GM19025 (cell line): ENCODE measurements around the gene FASTKD3.
"Not testable (repeated sequence)": the region's sequence is repeated elsewhere in the genome, so short reads cannot be mapped to it uniquely, and the experiment has no call there.

Experiments
- ATAC-seq: cut with Tn5 transposase; IDR thresholded peaks from one replicate; pipeline ENCODE4 v1.9.1; 2021; ENCODE audit warnings: mild to moderate bottlenecking, low read depth, moderate library complexity; ENCODE audit not compliant: unreplicated experiment

The FASTKD3 gene

DNA sequence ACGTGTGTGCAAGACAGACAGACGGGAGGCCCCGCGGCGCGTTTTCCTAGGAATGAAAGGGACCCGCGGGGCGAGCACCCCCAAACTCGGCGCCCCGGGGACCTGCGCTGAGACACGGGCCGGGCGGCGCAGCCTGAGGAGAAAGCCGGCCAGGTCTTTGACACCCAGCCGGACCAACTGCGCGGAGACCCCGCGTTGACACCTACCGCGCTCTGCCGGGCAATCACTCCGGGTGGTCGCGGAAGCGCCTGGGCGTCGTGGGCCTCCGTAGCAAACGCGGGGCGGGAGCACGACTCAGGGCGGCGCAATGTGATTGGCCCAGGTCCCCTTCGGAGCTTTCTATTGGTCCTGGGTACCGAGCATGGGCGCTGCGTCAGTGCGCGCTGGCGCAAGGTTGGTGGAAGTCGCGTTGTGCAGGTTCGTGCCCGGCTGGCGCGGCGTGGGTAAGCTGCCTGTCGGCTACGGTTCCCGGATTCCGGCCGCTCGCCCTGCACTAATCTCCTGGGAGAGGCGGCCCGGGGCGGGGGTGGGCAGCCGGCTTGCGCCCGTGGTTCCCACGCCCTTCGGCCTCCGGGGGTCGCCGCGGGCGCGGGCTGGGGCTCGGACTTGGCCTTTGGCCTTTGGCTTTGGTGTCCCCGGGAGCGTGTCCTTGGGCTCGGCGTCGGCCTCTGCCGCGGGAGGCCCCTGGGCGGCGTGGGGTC, at the start of gene FASTKD3, which contains the start of gene MTRR:
Gene FASTKD3 (minus strand): TSS at position 259 of the 701 bp plus-strand sequence. CDS start 948 bp downstream, outside the sequence.
Gene MTRR (plus strand): TSS at position 376 of the 701 bp plus-strand sequence. CDS start 1,647 bp downstream, outside the sequence.
- peak; percentile 98 for ATAC-seq

DNA sequence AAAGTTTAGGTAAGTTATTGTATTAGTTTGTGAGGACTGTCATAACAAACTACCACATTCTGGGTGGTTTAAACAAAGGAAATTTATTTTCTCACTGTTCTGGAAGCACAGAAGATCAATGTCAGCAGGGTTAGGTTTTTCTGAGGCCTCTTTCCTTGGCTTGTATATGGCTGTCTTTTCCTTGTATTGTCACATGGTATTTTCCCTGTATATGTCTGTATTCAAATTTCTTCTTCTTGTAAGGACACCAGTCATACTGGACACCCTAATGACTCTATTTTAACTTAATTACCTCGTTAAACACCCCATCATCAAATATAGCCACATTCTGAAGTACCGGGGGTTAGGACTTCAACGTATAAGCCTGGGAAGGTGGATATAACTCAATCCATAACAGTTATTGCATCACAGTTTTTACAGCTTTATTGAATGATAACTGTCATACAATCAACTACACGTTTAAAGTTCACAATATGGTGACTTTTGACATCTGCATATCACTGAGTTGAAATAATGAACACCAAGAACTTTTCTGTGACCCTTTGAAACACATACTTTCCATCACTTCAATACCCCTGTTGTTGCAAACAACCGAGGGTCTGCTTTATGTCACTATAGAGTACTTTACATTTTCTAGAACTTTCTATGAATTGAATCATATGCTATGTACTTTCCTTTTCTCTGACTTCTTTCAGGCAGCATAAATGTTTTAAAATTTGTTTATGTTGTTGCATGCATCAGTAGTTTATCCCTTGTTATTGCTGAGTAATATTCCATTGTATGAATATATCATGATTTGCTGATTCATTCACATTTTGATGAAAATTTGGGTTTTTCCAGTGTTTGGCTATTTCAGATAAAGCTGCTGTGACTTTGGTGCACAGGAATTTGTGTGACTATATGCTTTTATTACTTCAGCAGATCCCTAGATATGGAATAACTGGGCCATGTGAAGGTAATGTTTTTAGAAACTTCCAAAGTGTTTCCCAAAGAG, 48.6 kb upstream of the FASTKD3 start:
- no peak for ATAC-seq

GRCh38 chr5:7916171-7916804, 47.5 kb upstream of the FASTKD3 start:
- ATAC-seq: no peak

DNA sequence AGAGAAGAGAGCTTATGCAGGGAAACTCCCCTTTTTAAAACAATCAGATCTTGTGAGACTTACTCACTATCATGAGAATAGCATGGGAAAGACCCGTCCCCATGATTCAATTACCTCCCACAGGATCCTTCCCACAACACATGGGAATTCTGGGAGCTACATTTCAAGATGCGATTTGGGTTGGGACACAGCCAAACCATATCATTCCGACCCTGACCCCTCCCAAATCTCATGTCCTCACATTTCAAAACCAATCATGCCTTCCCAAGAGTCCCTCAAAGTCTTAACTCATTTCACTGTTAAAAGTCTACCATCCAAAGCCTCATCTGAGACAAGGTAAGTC, 42.6 kb upstream of the FASTKD3 start:
- not testable (repeated sequence) for ATAC-seq

GRCh38 chr5:7910738-7911428, 42.1 kb upstream of the FASTKD3 start:
- no peak for ATAC-seq

GRCh38 chr5:7908317-7908716, 39.5 kb upstream of the FASTKD3 start:
- ATAC-seq: no peak

- no peak for ATAC-seq
Measured at GRCh38 chr5:7907612-7908011, 38.8 kb upstream of the FASTKD3 start.

DNA sequence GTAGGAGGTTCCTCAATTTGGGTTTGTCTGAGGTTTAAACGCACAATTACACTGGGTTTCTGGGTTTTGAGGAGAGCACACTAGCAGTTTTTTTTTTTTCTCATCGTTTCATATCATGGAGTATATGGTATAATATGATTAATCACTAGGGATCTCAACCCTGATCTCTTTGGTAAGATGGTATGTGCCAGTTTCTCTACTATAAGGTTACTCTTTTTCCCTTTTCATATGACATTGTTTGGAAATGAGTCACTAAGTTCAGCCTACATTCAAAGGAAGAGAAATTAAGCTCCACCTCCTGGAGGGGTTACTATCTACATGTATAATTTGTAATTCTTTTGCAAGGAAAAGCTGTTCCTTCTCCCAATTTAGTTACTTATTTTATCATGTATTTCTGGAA, 35.3 kb upstream of the FASTKD3 start:
- ATAC-seq: no peak

DNA sequence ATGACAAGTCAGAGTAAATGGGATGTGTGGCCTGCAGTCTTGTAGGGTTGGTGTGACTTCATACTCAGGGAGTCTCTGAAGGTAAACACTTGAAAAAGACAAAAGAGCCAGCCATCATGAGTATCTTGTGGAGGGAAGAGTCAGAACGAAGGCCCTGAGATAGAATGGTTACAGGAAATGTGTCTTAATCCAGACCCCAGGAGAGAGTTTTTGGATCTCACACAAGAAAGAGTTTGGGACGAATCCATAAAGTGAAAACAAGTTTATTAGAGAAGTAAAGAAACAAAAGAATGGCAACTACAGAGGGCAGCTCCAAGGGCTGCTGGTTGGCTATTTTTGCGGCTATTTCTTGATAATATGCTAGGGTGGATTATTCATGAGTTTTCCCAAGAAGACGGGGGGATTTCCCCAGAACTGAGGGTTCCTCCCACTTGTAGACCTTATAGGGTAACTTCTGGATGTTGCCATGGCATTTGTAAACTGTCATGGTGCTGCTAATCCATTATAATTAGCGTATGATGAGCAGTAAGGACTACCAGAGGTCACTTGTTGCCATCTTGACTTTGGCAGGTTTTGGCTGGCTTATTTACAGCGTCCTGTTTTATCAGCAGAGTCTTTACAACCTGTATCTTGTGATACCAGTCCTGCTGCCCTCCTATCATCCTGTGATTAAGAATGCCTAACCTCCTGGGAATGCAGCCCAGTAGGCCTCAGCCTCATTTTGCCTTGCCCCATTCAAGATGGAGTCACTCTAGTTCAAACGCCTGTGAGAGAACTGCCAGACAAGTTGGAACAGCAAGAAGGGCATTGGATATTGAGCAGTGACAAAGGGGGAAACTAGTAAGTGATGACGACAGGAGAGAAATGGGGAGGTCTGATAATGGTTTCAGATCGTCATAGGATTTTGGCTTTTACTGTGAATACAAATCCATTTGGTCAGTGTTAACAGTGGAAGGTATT, 34.1 kb upstream of the FASTKD3 start:
- no peak for ATAC-seq

DNA sequence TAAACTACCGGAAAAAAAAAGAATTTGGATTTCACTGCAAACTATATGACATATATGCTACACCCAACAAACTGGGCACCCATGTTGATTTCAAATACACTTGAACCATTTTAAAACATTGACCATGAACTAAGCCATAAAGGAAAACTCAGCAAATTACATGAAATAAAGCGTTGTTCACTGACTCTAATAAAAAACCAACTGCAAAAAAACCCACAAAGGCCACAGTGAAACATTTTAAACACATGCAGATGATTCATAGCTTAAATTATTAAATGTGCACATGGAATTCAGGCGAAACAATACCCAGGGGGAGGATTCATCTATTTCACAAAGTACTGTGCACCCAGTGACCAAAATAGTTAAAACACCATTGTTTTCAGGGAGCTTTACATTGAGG, 33.4 kb upstream of the FASTKD3 start:
- no peak for ATAC-seq

DNA sequence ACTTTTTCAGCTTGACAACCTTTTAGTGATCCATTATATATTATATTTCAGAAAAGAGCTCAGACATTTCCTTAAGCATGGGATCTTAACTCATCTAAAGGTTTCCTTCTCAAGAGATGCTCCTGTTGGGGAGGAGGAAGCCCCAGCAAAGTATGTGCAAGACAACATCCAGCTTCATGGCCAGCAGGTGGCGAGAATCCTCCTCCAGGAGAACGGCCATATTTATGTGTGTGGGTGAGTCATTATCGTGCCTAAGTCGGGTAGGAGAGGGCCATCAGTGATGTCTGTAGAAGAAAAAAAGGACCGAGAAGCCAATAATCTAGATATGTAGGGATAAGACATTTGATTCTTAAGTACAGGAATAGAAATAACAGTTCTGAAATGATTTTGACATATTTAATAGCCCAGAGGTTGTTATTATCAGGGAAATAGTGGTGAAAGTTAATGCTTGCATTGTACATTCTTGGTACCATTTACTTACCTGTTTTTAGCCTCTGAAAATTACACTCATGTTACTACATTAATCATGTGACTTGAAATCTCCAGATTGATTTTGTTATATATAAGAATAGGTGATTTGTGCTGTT, 28.3 kb upstream of the FASTKD3 start:
- no peak for ATAC-seq

DNA sequence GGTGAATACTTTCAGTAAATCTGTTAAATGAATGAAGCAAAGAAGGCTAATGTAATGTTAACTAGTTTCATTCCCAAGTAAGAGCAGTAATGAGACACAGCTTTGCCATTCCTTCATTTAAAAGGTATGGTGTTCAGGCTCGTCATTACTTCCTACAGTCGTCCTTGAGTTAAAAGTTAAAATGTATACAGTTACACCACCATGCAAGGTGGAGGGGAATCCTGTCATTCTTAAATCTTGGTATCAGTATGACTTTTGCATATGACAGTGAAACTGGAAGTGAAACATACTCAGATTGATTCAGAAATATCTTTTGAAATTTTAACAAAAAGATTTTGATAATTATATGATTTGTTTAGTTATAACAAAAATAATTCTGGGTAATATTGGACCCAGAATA, 26.0 kb upstream of the FASTKD3 start:
- peak; percentile 83 for ATAC-seq

DNA sequence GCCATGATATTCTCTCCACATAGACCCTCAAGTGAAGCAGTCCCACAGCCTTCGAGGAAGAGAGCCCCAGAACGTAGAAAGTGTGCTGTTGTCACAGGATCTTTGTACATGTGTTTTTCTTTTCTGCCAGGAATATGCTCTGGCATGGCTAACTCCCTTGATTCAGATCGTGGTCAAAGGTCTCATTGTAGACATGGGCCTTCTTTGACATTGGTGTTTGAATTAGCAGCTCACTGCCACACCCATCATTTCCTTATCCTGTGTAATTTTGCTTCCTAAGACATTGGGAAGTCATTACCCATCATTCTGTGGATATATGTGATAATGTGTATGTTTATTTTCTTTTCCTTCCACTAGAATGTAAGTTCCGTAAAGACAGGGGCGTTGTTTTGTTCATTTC, 25.6 kb upstream of the FASTKD3 start:
- ATAC-seq: no peak

DNA sequence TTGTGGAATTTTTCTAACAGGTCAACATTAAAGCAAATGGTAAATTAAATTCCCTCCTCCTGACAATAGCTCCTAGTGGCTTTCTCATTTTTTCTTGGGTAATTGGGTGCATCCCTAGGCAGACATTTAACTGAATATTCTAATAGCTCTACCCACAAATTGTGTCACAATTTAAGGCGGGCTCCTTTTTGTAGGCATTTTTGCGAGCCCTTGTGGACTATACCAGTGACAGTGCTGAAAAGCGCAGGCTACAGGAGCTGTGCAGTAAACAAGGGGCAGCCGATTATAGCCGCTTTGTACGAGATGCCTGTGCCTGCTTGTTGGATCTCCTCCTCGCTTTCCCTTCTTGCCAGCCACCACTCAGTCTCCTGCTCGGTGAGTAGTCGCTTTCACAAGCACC, 20.1 kb upstream of the FASTKD3 start:
- ATAC-seq: no peak

DNA sequence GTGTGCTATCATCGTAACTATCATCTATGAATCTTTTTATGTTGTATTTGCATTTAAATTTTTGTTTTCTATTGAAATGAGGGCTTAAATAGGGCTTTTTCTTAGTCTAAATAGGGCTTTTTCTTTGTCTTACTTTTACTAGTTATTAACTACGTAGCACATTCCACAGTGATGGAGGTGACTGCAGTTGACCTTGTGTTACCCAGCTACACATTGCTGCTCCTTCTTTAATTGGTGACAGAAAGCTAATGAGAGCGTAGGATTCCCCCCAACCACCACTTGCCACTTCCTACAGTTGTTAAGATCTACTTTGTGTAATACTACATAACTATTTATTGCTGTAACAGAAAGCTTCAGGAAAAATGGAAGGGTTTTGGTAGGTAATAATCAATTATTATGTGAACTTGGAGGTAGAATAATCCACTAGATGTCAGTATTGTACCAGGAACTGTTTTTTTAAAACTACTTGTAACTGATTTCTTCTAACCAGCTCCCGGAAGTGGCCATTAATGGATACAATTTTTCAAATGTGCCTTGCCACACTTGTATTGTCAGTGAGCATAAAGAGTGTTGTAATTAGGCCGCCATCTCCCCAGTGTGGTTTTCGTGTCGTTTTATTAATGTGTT, 18.1 kb upstream of the FASTKD3 start:
- ATAC-seq: no peak

- ATAC-seq: no peak
Measured at GRCh38 chr5:7884491-7885267, 15.8 kb upstream of the FASTKD3 start.

DNA sequence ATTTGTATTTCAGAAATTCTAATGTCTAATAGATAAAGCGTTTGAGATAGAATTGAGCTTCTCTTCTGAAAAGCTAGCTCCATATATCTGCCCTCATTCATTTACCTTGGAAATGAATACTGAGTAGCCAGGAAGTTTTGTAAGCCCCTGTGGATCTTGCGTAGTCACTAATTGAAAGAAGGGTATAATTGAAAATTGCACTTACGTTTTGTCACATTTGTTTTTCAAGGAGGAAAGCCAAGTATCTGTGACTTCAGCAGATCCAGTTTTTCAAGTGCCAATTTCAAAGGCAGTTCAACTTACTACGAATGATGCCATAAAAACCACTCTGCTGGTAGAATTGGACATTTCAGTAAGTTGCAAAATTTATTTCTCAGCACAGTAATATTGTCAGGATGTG, 14.1 kb upstream of the FASTKD3 start:
- no peak for ATAC-seq

DNA sequence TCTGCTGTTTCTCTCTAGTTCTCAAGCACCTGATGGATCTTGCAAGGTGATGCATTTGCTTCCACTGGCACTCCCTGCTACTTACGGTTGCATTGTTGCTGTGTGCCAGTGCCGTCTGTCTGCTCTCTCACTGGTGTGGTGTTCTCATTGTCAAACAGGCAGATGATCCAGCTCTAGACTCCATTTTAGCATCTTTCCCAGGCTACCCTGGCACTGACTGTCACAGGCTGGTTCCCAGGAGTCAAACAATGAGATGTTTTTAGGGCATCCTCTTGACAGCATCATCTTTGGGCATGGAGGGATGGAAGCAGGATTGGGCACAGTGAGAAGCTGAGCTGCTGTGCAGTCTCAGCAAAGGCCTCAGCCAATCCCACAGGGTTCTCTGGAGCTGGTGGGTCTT, 13.0 kb upstream of the FASTKD3 start:
- no peak for ATAC-seq
